Esophagus (tissue), 2 donors: ENCODE measurements around the gene AUTS2. TPM values are rescaled to one million over a fixed set of nuclear protein-coding genes. Genes with fewer than 3 reads are reported as not detected.

Source experiments
- H3K27ac ChIP-seq, 2 donors: one replicate each; pipeline ENCODE4 v1.5.1; 2013; ENCODE audit warnings: low read depth in 2 of 2, mild to moderate bottlenecking in 2 of 2, inconsistent platforms in 1 of 2, low read length in 1 of 2, moderate library complexity in 1 of 2
- H3K27me3 ChIP-seq, 2 donors: one replicate each; pipeline ENCODE4 v1.6.1; 2013; ENCODE audit warnings: low read length in 2 of 2, control low read depth in 1 of 2, mild to moderate bottlenecking in 1 of 2; ENCODE audit not compliant: insufficient read depth in 2 of 2, control insufficient read depth in 1 of 2
- H3K36me3 ChIP-seq, 2 donors: one replicate each; pipeline ENCODE4 v1.6.1; 2013; ENCODE audit warnings: low read length in 1 of 2; ENCODE audit not compliant: control insufficient read depth in 2 of 2, insufficient read depth in 2 of 2
- H3K4me1 ChIP-seq, 2 donors: one replicate each; pipeline ENCODE4 v1.6.1; 2013; ENCODE audit warnings: low read length in 1 of 2; ENCODE audit not compliant: control insufficient read depth in 2 of 2, insufficient read depth in 2 of 2
- H3K4me3 ChIP-seq, 2 donors: one replicate each; pipeline ENCODE4 v1.5.1; 2013; ENCODE audit warnings: low read length in 2 of 2, mild to moderate bottlenecking in 2 of 2, low read depth in 1 of 2, moderate library complexity in 1 of 2
- H3K9me3 ChIP-seq, 2 donors: one replicate each; pipeline ENCODE4 v1.6.1; 2013; ENCODE audit warnings: mild to moderate bottlenecking in 2 of 2, low read depth in 1 of 2, low read length in 1 of 2, moderate library complexity in 1 of 2; ENCODE audit not compliant: control insufficient read depth in 2 of 2, insufficient read depth in 1 of 2
- WGBS, 2 donors: extraction: QIAGEN DNeasy Blood & Tissue Kit; methylation state at CpG; one replicate each; pipeline ENCODE4 v1.1.7; 2013; 5-methylcytosine and 5-hydroxymethylcytosine counted together
- polyA plus RNA-seq, 2 donors: library from polyadenylated mRNA; stranded (reverse); fragments of 200-250 nt; gene quantifications; one replicate each; pipeline ENCODE4 v1.2.3, GENCODE V29; 2013
- donor health status: healthy with polysubstance abuse.
- donor health status: Bipolar disorder and iron deficiency.

The AUTS2 gene
- polyA plus RNA-seq, 2 donors = 8.3 to 15.6 TPM

- WGBS, 2 donors = 92 to 95% methylated on average over 10 of the region's 10 CpGs
- no peak overlapping the region for H3K4me3 ChIP-seq
- H3K27me3 ChIP-seq = no peaks in the 10 kb centered on the region
- H3K36me3 ChIP-seq = no peaks in the 10 kb centered on the region
- no peaks in the 10 kb centered on the region for H3K9me3 ChIP-seq
- H3K4me1 ChIP-seq = no peaks in the 10 kb centered on the region
- no peak overlapping the region for H3K27ac ChIP-seq
Measured at GRCh38 chr7:70415179-70415972, 817.1 kb downstream of the AUTS2 start.

- Histone ChIP-seq H3K27me3 (no peaks in the 10 kb centered on the region), H3K9me3 (no peaks in the 10 kb centered on the region), H3K27ac (no peak overlapping the region), H3K36me3 (no peaks in the 10 kb centered on the region), H3K4me3 (no peak overlapping the region), H3K4me1 (no peaks in the 10 kb centered on the region)
- WGBS, 2 donors = 93 to 94% methylated on average over 11 of the region's 11 CpGs
Measured at GRCh38 chr7:70416347-70416985, 818.2 kb downstream of the AUTS2 start.

- 88 to 92% methylated on average over 16 of the region's 16 CpGs for WGBS, 2 donors
Measured at GRCh38 chr7:70416986-70417655, 818.8 kb downstream of the AUTS2 start.

GRCh38 chr7:70419526-70420380, 821.5 kb downstream of the AUTS2 start:
- H3K9me3 ChIP-seq = no peaks in the 10 kb centered on the region
- H3K27ac ChIP-seq = no peak overlapping the region
- H3K4me3 ChIP-seq = no peak overlapping the region
- no peaks in the 10 kb centered on the region for H3K4me1 ChIP-seq
- no peaks in the 10 kb centered on the region for H3K36me3 ChIP-seq
- WGBS, 2 donors = 79 to 82% methylated on average over 8 of the region's 8 CpGs
- H3K27me3 ChIP-seq = no peaks in the 10 kb centered on the region

More at GRCh38 chr7:70416986-70417655, 818.8 kb downstream of the AUTS2 start:
- no peaks in the 10 kb centered on the region for H3K9me3 ChIP-seq
- no peaks in the 10 kb centered on the region for H3K36me3 ChIP-seq
- no peak overlapping the region for H3K4me3 ChIP-seq
- no peak overlapping the region for H3K27ac ChIP-seq
- H3K4me1 ChIP-seq = no peaks in the 10 kb centered on the region
- no peaks in the 10 kb centered on the region for H3K27me3 ChIP-seq

- no peaks in the 10 kb centered on the region for H3K9me3 ChIP-seq
- WGBS, 2 donors = 84 to 94% methylated on average over 2 of the region's 2 CpGs
Measured at GRCh38 chr7:70420381-70420662, 822.0 kb downstream of the AUTS2 start.

GRCh38 chr7:70421319-70421718, 823.0 kb downstream of the AUTS2 start:
- Histone ChIP-seq H3K4me1 (no peaks in the 10 kb centered on the region), H3K27ac (no peak overlapping the region), H3K4me3 (no peak overlapping the region), H3K27me3 (no peaks in the 10 kb centered on the region), H3K9me3 (no peaks in the 10 kb centered on the region), H3K36me3 (no peaks in the 10 kb centered on the region)
- 95 to 97% methylated on average over 2 of the region's 2 CpGs for WGBS, 2 donors

More at GRCh38 chr7:70420381-70420662, 822.0 kb downstream of the AUTS2 start:
- Histone ChIP-seq H3K27ac (no peak overlapping the region), H3K4me1 (no peaks in the 10 kb centered on the region), H3K36me3 (no peaks in the 10 kb centered on the region), H3K27me3 (no peaks in the 10 kb centered on the region), H3K4me3 (no peak overlapping the region)

GRCh38 chr7:70426249-70426880, 828.1 kb downstream of the AUTS2 start:
- Histone ChIP-seq H3K4me3 (no peak overlapping the region), H3K4me1 (no peaks in the 10 kb centered on the region), H3K27ac (no peak overlapping the region), H3K36me3 (no peaks in the 10 kb centered on the region), H3K9me3 (peaks cover 0 to 1% of the 10 kb centered on the region in 2 donors), H3K27me3 (no peaks in the 10 kb centered on the region)
- 91 to 93% methylated on average over 12 of the region's 12 CpGs for WGBS, 2 donors

- 87 to 94% methylated on average over 12 of the region's 12 CpGs for WGBS, 2 donors
Measured at GRCh38 chr7:70432567-70433001, 834.3 kb downstream of the AUTS2 start.

GRCh38 chr7:70434376-70434775, 836.1 kb downstream of the AUTS2 start:
- Histone ChIP-seq H3K9me3 (peaks cover 0 to 3% of the 10 kb centered on the region in 2 donors), H3K27ac (no peak overlapping the region), H3K4me1 (no peaks in the 10 kb centered on the region), H3K4me3 (no peak overlapping the region), H3K27me3 (no peaks in the 10 kb centered on the region), H3K36me3 (no peaks in the 10 kb centered on the region)
- 78 to 86% methylated on average over 2 of the region's 2 CpGs for WGBS, 2 donors

More at GRCh38 chr7:70432567-70433001, 834.3 kb downstream of the AUTS2 start:
- Histone ChIP-seq H3K4me3 (no peak overlapping the region), H3K27me3 (no peaks in the 10 kb centered on the region), H3K36me3 (no peaks in the 10 kb centered on the region), H3K9me3 (peaks cover 0 to 3% of the 10 kb centered on the region in 2 donors), H3K4me1 (no peaks in the 10 kb centered on the region), H3K27ac (no peak overlapping the region)
